Measurements from ENCODE around the gene PAGR1. TPM values are rescaled to one million over a fixed set of nuclear protein-coding genes. Genes with fewer than 3 reads are reported as not detected.
A peak's percentile ranks its signal among the peaks of the same experiment; 100 is the strongest.

Gene PAGR1
- total and polyA plus RNA-seq, 10 of the 15 experiments (the other 5 are each of a cell fraction or from before 2014, with no cell fraction given) = 1.1 to 57.7 (median 23.4) TPM

DNA sequence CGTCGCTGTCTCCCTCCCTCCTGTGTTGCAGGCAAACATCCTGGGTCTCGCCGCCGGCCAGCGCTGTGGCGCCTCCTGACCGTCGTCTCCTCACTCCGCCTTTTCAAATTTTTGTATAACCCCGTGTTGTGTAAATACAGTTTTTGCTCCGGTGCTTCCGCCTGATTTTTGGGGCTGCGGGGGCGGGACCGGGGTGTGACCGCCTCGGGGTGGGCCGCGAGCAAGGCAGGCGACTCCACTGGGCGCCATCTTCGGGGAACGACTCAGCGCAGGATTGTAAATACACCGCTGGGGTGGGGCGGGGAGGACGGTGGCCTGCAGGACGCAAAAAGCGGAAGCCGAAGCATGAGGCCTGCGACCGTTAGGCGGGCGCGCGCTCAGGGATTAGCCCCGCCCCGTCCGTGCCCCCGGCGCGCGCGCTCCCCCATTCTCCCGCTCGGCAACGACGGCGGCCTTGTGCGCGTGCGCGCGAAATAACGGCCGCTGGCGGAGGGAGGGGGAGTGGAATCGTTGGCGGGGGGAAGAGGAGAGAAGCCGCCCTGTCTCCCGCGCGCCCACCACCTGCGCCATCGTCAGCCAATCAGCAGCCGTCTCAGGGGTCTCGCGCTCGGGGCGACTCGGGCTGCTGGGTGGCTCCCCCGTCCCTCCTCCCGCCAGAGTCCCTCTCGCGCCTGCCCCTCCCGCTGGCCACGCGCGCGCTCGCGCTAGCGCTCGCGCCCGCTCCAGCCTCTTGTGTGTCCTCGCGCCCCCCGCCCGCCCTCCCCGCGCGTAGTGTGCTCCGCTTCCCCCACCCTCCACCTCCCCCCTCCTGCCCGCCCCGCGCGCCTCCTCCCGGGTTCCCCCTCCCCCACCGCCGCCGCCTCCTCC is 10.5 kb upstream of the PAGR1 start:
- intact Hi-C loops (cut with micrococcal nuclease; ENCODE audit: unreplicated experiment) (loop anchor here (1.0 to 5.0 kb wide), 2 partner anchors 15 to 103 kb away; partner anchors contain the start of gene KIF22), in situ Hi-C loops (cut with MboI) (no loop called here)
- BruUV-seq (replicated peaks) = no TSS peak
- H3K27ac ChIP-seq (ENCODE audit: control insufficient read depth, insufficient read depth) = peak overlapping the region; percentile 91
- POLR2A ChIA-PET = interaction anchor here (1.3 to 4.0 kb wide), 4 partner anchors 10 to 51 kb away, joined by 6 to 40 read pairs (median 10); partner anchors contain the start of genes MVP and PAGR1
- peak; percentile 76 for DNase-seq (ENCODE audit: low read depth, low spot score)
- H3K4me2 ChIP-seq (ENCODE audit: control insufficient read depth, insufficient read depth) = peak overlapping the region; percentile 85
- H3K9me3 ChIP-seq (replicated peaks; ENCODE audit: control insufficient read depth, insufficient read depth, low read length) = no peaks in the 10 kb centered on the region
- peak overlapping the region; percentile 73 for H3K4me3 ChIP-seq
- H2AFZ ChIP-seq (ENCODE audit: control insufficient read depth, low read depth, low read length) = peak overlapping the region; percentile 61
- H3K36me3 ChIP-seq (ENCODE audit: control insufficient read depth in 2 of 2, insufficient read depth in 2 of 2, low read length in 1 of 2) = peaks cover 24 to 28% of the 10 kb centered on the region in 2 experiments
- RAD21 ChIA-PET (ENCODE audit: unreplicated experiment) = interaction anchor here (1.0 to 1.4 kb wide), 2 partner anchors 11 to 52 kb away, joined by 5 read pairs; partner anchors contain the start of gene PAGR1
- SMC1A ChIA-PET (ENCODE audit: uncharacterized antibody, unreplicated experiment) = interaction anchor here (0.8 to 4.6 kb wide), 5 partner anchors 10 to 82 kb away, joined by 3 to 38 read pairs (median 5); partner anchors contain the start of genes KIF22 and PAGR1
- under 1% methylated on average over 59 of the region's 103 CpGs for WGBS (ENCODE audit: insufficient coverage, insufficient replicate concordance, low lambda C conversion rate, missing lambda C conversion rate)
- H3K4me1 ChIP-seq (ENCODE audit: control insufficient read depth, insufficient read depth, low read length) = peaks cover 22% of the 10 kb centered on the region
- peak; percentile 78 for ATAC-seq
- peak; percentile 88 for FAIRE-seq
- CTCF ChIA-PET = interaction anchor here (0.7 to 2.9 kb wide), 4 partner anchors 11 to 74 kb away, joined by 3 to 24 read pairs (median 8); partner anchors contain the start of genes KIF22 and PAGR1
- no peaks in the 10 kb centered on the region for H3K27me3 ChIP-seq (replicated peaks in 1 of 2; ENCODE audit: control insufficient read depth in 2 of 2, insufficient read depth in 2 of 2, low read length in 1 of 2)
- H4K20me1 ChIP-seq (ENCODE audit: control insufficient read depth, insufficient read depth) = no peaks in the 10 kb centered on the region
- peaks cover 32% of the 10 kb centered on the region for H3K79me2 ChIP-seq (ENCODE audit: control insufficient read depth, insufficient read depth, low read length)
- H3K9ac ChIP-seq (ENCODE audit: control insufficient read depth, insufficient read depth, low read length) = peak overlapping the region; percentile 92
- TF ChIP-seq RFX5 (IDR thresholded peaks at IDR 0.05; ENCODE audit: low read depth, low read length) (no peak), SMARCA5 (IDR thresholded peaks at IDR 0.05) (peak; percentile 23; the same call in 1 of the 2 replicates), ZBED1 (IDR thresholded peaks at IDR 0.05; ENCODE audit: borderline replicate concordance) (peak; percentile 51; the same call in 1 of the 2 replicates), DPF2 (IDR thresholded peaks at IDR 0.05) (no peak; the same call in 1 of the 2 replicates), RBBP5 (conservative IDR thresholded peaks at IDR 0.05) (no peak), CHD2 (IDR thresholded peaks at IDR 0.05; ENCODE audit: borderline replicate concordance, low read depth, low read length) (peak; percentile 74), BACH1 (IDR thresholded peaks at IDR 0.05; ENCODE audit: borderline replicate concordance) (peak; percentile 76), CREB1 (IDR thresholded peaks at IDR 0.05; ENCODE audit: low read depth) (no peak), ATF7 (IDR thresholded peaks at IDR 0.05; ENCODE audit: low read depth) (no peak; the same call in 1 of the 2 replicates), SRF (IDR thresholded peaks at IDR 0.05; ENCODE audit: low read depth in 2 of 2, low read length in 2 of 2) (peak in 1 of 2 experiments; percentile 60; a peak in 1 of 4 replicates), SMAD5 (IDR thresholded peaks at IDR 0.05; ENCODE audit: low read depth) (peak; percentile 49; the same call in 1 of the 2 replicates), EGR1 (IDR thresholded peaks at IDR 0.05; ENCODE audit: borderline replicate concordance in 1 of 2, low read depth in 2 of 2, low read length in 2 of 2) (peak in 1 of 2 experiments; percentile 95; a peak in 2 of 3 replicates), SIX5 (IDR thresholded peaks at IDR 0.05; ENCODE audit: low read depth, low read length, severe bottlenecking) (peak; percentile 31)
- TF ChIP-seq, protein P1, sequence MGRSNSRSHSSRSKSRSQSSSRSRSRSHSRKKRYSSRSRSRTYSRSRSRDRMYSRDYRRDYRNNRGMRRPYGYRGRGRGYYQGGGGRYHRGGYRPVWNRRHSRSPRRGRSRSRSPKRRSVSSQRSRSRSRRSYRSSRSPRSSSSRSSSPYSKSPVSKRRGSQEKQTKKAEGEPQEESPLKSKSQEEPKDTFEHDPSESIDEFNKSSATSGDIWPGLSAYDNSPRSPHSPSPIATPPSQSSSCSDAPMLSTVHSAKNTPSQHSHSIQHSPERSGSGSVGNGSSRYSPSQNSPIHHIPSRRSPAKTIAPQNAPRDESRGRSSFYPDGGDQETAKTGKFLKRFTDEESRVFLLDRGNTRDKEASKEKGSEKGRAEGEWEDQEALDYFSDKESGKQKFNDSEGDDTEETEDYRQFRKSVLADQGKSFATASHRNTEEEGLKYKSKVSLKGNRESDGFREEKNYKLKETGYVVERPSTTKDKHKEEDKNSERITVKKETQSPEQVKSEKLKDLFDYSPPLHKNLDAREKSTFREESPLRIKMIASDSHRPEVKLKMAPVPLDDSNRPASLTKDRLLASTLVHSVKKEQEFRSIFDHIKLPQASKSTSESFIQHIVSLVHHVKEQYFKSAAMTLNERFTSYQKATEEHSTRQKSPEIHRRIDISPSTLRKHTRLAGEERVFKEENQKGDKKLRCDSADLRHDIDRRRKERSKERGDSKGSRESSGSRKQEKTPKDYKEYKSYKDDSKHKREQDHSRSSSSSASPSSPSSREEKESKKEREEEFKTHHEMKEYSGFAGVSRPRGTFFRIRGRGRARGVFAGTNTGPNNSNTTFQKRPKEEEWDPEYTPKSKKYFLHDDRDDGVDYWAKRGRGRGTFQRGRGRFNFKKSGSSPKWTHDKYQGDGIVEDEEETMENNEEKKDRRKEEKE (IDR thresholded peaks at IDR 0.05) = no peak
- TF ChIP-seq, protein P2, sequence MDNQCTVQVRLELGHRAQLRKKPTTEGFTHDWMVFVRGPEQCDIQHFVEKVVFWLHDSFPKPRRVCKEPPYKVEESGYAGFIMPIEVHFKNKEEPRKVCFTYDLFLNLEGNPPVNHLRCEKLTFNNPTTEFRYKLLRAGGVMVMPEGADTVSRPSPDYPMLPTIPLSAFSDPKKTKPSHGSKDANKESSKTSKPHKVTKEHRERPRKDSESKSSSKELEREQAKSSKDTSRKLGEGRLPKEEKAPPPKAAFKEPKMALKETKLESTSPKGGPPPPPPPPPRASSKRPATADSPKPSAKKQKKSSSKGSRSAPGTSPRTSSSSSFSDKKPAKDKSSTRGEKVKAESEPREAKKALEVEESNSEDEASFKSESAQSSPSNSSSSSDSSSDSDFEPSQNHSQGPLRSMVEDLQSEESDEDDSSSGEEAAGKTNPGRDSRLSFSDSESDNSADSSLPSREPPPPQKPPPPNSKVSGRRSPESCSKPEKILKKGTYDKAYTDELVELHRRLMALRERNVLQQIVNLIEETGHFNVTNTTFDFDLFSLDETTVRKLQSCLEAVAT (IDR thresholded peaks at IDR 0.05) = peak; percentile 70; the same call in 1 of the 2 replicates
- TF ChIP-seq, protein P3, sequence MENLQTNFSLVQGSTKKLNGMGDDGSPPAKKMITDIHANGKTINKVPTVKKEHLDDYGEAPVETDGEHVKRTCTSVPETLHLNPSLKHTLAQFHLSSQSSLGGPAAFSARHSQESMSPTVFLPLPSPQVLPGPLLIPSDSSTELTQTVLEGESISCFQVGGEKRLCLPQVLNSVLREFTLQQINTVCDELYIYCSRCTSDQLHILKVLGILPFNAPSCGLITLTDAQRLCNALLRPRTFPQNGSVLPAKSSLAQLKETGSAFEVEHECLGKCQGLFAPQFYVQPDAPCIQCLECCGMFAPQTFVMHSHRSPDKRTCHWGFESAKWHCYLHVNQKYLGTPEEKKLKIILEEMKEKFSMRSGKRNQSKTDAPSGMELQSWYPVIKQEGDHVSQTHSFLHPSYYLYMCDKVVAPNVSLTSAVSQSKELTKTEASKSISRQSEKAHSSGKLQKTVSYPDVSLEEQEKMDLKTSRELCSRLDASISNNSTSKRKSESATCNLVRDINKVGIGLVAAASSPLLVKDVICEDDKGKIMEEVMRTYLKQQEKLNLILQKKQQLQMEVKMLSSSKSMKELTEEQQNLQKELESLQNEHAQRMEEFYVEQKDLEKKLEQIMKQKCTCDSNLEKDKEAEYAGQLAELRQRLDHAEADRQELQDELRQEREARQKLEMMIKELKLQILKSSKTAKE (IDR thresholded peaks at IDR 0.05; ENCODE audit: low read depth, poor library complexity, severe bottlenecking) = no peak
